HG03439 (cell line): ENCODE measurements around the gene TCOF1.
A peak's percentile ranks its signal among the peaks of the same experiment; 100 is the strongest.
"Not testable (repeated sequence)": the region's sequence is repeated elsewhere in the genome, so short reads cannot be mapped to it uniquely, and the experiment has no call there.

Source experiments
- ATAC-seq: cut with Tn5 transposase; IDR thresholded peaks from one replicate; pipeline ENCODE4 v1.9.1; 2021; ENCODE audit warnings: mild to moderate bottlenecking, moderate library complexity; ENCODE audit not compliant: unreplicated experiment

Gene TCOF1

DNA sequence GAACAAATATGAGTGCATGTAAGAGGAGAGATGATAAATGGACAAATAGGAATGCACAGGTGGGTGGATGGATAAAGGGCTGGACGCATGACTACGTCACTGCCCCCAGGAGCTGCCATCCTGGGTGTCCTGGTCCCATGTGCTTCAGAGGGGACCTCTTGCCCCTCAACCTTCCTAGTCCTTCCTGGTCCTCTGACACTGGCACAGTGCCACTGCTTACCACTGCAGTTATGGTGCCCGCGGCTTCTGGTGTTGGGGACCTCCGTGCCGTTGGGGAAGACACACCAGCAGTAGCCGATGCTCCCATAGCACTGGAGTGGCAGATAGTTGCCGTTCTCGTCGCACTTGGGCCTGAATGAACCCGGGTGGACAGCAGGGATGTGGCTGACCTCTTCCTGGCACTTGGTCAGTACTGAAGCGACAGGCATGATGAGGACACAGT lies 45.4 kb downstream of the TCOF1 start:
- ATAC-seq: no peak

GRCh38 chr5:150404121-150404520 lies 46.6 kb downstream of the TCOF1 start:
- ATAC-seq: no peak

- no peak for ATAC-seq
Measured at GRCh38 chr5:150404535-150404934, 47.0 kb downstream of the TCOF1 start.

- no peak for ATAC-seq
Measured at GRCh38 chr5:150404941-150405816, 47.7 kb downstream of the TCOF1 start.

DNA sequence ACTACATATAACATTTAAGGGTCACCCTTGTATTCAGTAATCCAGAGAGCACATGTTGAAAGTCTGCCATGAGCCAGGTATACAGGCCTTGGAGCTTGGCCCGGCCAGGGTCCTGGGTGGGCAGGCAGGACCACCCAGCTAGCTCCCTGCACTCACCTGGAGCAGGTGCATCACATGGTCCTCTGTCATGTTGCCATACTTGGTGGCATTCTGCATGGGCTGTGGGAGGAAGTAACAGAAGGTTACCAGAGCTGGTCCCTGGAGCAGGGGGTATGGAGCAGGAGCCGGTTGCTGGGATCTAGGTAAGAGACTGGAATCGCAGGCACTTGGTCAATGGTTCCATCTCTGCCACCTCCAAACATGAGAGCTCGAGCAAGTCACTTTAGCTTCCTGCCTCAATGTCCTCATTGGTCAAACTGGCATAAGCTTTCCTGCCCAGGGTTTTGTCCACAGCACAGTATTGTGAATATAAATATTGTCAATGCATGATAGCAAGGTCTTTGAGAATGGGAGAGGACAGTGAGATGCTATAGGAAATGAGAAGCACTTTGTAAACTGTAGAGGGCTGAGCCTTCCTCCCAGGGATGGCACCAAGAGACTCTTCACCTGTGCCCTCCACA lies 48.7 kb downstream of the TCOF1 start:
- ATAC-seq: no peak

DNA sequence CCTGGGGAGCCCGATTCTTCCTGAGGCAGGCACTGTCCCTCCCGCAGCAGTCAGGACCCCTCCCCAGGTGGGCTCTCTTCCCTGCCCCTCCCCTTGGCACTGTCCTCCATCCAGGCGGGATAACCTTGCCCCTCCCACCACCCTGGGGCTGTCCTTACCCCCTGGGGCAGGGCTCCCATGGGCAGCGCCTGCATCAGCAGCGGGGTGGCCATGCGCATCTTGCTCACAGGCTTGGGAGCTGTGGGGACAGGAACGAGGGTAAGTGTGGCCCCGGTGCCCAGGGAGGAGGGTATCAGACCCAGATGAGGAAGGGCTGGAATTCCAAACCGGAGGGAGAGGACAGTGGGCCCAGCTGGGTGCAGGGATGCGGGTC lies 49.2 kb downstream of the TCOF1 start:
- ATAC-seq: no peak

DNA sequence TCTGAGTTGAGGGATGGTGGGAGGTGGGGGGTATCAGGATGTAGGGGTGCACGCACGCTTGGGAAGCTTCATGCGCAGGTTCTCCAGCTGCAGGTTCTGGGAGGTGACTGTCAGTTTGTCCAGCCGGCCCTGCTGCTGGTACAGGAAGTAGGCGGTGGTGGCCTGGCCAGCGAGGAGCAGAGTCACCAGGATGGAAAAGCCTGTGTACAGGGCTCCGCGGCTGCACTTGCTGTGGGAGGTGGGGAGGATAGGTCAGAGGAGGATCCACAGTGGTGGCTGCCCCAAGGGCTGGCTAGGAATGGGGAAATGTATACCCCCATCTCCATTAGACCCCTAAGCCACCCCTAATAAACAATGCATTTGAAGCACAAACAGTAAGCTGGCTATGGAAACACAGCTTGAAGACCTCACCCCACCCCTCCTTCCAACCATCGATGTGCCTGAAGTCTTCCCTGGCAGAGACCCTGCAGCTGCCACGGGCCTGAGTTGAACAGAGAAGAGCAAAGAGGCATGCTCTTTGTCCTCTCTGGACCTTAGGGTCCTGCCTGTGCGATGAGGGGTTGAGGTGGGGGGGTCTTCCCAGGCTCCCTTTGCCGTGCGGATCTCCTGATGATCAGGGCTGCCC lies 49.7 kb downstream of the TCOF1 start:
- ATAC-seq: no peak

DNA sequence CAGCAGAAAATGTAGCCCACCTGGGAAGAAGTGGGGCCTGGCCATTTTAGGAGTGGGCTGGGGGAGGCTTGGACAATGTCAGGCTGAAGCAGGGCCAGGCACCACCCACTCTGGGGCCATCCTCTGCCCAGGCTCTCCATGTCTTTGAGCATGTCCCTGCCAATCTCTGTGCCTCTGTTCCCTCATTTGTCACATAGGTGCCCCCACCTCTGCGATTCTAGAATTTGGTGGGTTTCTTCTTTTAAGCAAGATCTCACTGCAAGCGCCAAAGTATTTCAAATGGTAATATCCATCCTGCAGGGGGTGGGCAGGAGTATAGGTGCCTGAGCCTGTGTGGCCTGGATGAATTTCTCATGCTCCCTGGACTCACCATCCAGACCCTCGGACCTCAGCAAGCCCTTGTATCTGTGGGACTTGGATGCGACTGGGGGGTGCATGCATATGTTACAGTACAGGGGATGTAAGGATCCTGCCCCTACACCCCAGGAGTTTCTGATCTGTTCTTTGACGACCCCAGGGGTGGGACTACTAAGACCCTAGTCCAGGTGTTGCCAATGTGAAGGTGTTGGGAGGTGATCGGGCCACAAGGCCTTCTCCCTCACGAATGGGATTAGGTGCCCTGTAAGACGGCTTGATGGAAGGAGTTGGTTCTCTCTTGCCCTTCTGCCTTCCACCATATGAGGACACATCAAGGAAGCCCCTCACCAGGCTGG lies 50.9 kb downstream of the TCOF1 start:
- ATAC-seq: no peak

DNA sequence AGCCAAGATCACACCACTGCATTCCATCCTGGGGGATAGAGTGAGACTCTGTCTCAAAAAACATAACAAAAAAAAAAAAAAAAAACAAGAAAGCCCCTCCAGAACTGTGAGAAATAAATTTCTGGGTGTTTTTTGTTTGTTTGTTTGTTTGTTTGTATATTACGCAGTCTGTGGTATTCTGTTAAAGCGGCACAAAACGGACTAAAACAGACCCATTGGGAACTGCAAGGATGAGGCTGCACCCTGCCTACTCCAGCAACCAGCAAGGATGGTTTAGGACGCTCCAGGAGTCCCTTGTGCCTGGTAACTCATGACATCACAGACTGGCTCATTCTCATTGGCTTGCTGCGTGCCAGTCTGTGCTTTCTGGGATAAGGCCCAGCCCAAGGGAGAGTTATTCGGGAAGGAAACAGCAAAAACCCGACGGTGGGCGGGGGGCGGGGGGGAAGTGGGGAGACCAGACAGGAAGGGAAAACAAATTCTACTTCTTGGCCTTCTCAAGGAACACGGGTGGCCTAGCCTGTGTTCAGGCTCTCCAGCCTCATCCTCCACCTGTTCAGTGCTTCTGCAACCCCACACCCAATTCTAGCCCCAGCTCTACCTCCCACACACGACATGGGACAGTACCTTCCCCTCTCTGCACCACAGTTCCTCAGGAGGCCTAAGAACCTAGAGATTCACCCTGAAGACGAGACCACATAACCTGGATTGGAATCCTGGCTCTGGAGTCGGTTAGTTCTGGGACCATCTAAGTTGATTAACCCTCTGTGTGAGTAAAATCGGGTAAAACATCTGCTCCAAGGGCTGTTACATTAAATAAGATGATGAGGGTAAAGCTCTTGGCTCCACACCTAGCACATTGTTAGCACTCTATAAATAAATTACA lies 52.4 kb downstream of the TCOF1 start:
- ATAC-seq: peak; percentile 25

DNA sequence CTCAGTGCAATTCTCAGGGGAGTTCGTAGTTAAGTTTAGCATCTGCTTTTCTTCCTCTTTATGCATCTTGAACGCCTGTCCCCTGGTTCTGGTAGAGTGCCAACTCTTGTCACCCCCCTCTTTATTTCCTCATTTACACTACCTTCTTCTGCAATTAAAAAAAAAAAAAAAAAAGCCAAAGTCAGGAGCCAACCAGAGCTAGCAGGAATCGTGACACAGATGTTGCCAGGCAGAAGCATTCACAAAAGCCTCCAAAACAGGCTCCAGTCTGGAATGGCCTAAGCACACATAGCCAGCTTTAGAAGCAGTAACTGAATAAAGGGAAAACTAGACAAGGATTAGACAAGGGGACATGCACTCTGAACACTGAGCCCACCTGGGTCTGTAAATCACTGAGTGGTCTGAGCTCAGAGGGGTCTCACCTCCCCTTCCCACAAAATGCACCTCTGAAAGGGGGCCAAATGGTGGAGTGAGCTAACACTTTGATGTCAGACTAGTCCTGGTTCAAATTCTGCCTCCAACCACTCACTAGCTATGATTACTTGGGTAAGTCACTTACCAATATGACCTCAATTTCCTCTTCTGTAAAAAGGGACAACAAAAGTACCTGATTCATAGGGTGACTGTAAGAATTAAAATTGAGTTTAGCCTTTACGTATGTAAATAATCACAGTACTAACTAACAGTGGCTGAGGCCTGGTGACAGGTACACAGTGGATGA lies 53.2 kb downstream of the TCOF1 start:
- ATAC-seq: no peak

DNA sequence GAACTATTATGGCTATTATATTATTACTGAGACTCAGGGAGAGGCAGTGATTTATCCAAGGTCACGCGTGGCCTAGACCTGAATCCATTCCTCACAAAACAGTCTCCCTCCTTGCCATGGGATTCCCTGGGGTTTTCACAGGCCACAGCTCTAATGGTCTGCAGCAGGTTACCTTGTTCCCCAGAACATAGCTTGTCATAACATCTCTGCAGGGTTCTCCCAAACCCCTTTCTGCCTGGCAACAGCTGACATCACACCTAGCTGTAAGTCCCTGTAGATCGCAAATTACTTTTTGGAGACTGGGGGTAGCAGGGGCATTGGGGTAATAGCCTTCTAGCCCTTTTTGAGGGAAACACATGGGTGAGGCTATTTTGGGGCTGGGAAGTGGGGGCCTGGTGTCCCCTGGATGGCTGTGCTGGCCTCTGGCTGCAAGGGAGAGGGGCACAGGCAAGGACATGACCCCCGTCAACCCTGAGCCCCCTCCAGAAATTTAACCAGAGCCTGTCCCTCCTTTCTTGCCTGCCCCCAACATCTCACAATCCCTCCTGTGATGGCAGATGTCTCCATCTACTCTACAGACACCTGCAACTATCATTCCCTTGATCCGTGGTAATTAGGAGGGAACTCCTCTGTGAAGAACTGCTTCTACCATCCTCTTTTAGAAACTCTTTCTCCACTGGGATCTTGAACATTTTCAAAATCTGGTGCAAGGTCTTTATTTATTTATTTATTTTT lies 53.9 kb downstream of the TCOF1 start:
- no peak for ATAC-seq

DNA sequence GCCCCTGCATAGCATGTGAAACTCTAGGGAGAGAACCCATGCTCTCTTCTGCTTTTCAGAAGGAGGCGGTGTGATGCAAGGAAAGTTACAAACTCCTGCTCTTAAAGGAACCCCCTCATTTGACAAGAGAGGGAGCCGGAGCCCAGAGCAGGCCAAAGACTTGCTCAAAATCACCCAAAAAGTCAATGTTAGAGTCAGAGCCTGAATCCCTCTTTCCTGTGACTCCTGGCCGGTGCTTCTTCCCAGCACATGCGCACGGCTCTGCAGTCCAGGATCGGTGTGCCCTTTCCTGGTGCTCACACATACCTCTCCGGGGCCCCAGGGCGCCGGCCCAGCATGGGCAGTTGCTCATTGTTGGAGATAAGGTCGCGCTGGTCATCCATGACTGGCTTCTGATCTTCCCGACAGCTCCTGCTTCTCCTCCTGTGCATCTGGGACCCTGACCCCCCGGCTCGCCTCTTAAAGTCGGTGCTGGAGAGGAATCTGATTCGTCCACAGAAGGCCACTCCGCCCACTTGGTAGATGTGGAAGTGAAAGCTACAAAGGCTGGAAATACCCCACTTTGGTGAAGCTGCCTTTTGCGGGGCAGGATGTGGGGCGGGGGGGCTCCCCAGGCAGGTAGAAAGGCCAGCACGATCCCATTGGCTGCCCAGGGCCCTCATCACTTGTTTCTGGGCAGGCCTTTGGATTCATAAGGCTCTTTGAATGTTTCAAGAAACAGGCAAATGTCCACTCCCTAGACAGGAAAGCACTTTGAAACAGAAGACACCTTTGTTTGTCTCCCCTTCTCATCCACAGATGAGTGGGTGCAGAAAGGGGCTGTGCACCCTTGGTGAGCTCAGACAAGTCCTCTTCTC lies 55.0 kb downstream of the TCOF1 start, which contains the start of gene CD74:
TSS of gene CD74 (minus strand) at position 592 of the 857 bp plus-strand sequence. CDS start at position 431, 161 bp downstream.
- peak; percentile 68 for ATAC-seq

- ATAC-seq: no peak
Measured at GRCh38 chr5:150413176-150413901, 55.8 kb downstream of the TCOF1 start.

DNA sequence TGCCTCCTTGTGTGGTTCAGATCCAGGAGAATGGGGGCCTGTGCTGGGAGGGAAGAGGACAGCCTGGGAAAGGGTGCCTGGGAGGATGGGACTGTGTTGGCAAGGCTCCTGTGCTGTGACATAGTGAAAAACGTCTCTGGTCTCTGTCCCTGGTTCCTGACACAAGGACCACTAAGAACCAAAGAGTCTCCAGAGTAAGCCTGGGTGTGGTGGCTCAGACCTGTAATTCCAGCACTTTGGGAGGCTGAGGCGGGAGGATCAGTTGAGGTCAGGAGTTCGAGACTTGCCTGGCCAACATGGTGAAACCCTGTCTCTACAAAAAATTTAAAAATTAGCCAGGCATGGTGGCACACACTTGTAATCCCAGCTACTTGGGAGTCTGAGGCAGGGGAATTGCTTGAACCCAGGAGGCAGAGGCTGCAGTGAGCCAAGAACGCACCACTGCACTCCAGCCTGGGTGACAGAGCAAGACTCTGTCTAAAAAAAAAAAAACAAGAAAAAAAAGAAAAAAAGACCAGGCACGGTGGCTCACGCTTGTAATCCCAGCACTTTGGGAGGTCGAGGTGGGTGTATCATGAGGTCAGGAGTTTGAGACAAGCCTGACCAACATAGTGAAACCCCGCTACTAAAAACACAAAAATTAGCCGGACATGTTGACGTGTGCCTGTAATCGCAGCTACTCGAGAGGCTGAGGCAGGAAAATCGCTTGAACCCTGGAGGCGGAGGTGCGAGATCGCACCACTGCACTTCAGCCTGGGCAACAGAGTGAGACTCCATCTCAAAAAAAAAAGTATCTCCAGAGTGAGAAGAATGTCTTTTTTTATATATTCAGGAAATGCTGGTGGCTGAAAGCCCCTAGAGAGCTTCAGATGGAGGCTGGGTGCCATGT lies 56.6 kb downstream of the TCOF1 start:
- not testable (repeated sequence) for ATAC-seq

- ATAC-seq: peak; percentile 37
Measured at GRCh38 chr5:150419630-150420270, 62.3 kb downstream of the TCOF1 start.

GRCh38 chr5:150422075-150422474 lies 64.6 kb downstream of the TCOF1 start:
- ATAC-seq: no peak
